Hepatocyte (in vitro differentiated cells): Measurements from ENCODE around the gene PDGFD. TPM values are rescaled to one million over a fixed set of nuclear protein-coding genes. Genes with fewer than 3 reads are reported as not detected.

ENCODE experiments used
- DNase-seq: peaks from one replicate; pipeline ENCODE4 v3.0.0-alpha.2; 2016; ENCODE audit warnings: low spot score
- H2AFZ ChIP-seq: fragments of 200-600 bp; sonication (generic); 2 replicates; pipeline ENCODE4 v1.6.0; 2016; ENCODE audit warnings: antibody characterized with exemption, mild to moderate bottlenecking
- H3K27ac ChIP-seq: fragments of 200-600 bp; sonication (generic); 2 replicates; pipeline ENCODE4 v1.5.1; 2016; ENCODE audit warnings: mild to moderate bottlenecking
- H3K27me3 ChIP-seq: fragments of 200-600 bp; sonication (generic); 2 replicates; pipeline ENCODE4 v1.6.1; 2016
- H3K36me3 ChIP-seq: fragments of 200-600 bp; sonication (generic); replicated peaks from 2 replicates; pipeline ENCODE4 v1.5.1; 2016; ENCODE audit warnings: low read depth; ENCODE audit not compliant: insufficient read depth
- H3K4me1 ChIP-seq: fragments of 200-600 bp; sonication (generic); 2 replicates; pipeline ENCODE4 v1.5.1; 2016; ENCODE audit warnings: mild to moderate bottlenecking, moderate library complexity; ENCODE audit not compliant: insufficient read depth
- H3K4me2 ChIP-seq: fragments of 200-600 bp; sonication (generic); 2 replicates; pipeline ENCODE4 v1.6.0; 2016
- H3K4me3 ChIP-seq: fragments of 200-600 bp; sonication (generic); 2 replicates; pipeline ENCODE4 v1.5.1; 2016; ENCODE audit warnings: mild to moderate bottlenecking
- H3K79me2 ChIP-seq: fragments of 200-600 bp; sonication (generic); 2 replicates; pipeline ENCODE4 v1.6.0; 2017; ENCODE audit warnings: mild to moderate bottlenecking
- H3K9me2 ChIP-seq: fragments of 200-600 bp; sonication (generic); replicated peaks from 2 replicates; pipeline ENCODE4 v1.6.0; 2017; ENCODE audit warnings: mild to moderate bottlenecking; ENCODE audit not compliant: insufficient read depth
- H3K9me3 ChIP-seq: fragments of 200-600 bp; sonication (generic); 2 replicates; pipeline ENCODE4 v1.5.1; 2016; ENCODE audit warnings: low read depth, mild to moderate bottlenecking
- H4K20me1 ChIP-seq: fragments of 200-600 bp; sonication (generic); 2 replicates; pipeline ENCODE4 v1.6.0; 2016; ENCODE audit warnings: mild to moderate bottlenecking; ENCODE audit not compliant: insufficient read depth, poor library complexity, severe bottlenecking
- EZH2 ChIP-seq: fragments of 200-600 bp; sonication (generic); IDR thresholded peaks from 2 replicates; pipeline ENCODE4 v1.6.1; 2016; ENCODE audit warnings: antibody characterized with exemption, mild to moderate bottlenecking, borderline replicate concordance
- EZH2phosphoT487 ChIP-seq: fragments of 200-600 bp; sonication (generic); IDR thresholded peaks from one replicate; pipeline ENCODE4 v1.6.1; 2018; ENCODE audit warnings: antibody characterized with exemption, mild to moderate bottlenecking, low read depth, moderate library complexity; ENCODE audit not compliant: unreplicated experiment, severe bottlenecking
- WGBS: methylation state at CpG from one replicate; pipeline ENCODE4 v1.1.6; 2016; ENCODE audit warnings: low lambda C conversion rate; ENCODE audit errors: missing lambda C conversion rate; 5-methylcytosine and 5-hydroxymethylcytosine counted together
- polyA plus RNA-seq: library from polyadenylated mRNA; unstranded; fragments of >200 nt; fragmentation: Nextera tagmentation; extraction: Ambion mirVana; gene quantifications from 2 replicates; pipeline ENCODE4 v1.2.1, GENCODE V29; 2016
- total RNA-seq: library from RNA; depleted of rRNA; stranded (reverse); fragments of >200 nt; gene quantifications from 2 replicates; pipeline ENCODE4 v1.2.3, GENCODE V29; 2014
- TF ChIP-seq, protein P1 (sequence below): fragments of 200-600 bp; sonication (generic); IDR thresholded peaks from 2 replicates; pipeline ENCODE4 v1.5.1; 2016; ENCODE audit warnings: antibody characterized with exemption, mild to moderate bottlenecking; ENCODE audit not compliant: poor library complexity

The PDGFD gene
- total and polyA plus RNA-seq, 2 experiments from 2014 or later, result 17.3 to 29.6 TPM

- DNase-seq, result no peak
- Histone ChIP-seq H3K9me3 (no peaks in the 10 kb centered on the region), H3K79me2 (no peaks in the 10 kb centered on the region), H3K9me2 (no peaks in the 10 kb centered on the region), H4K20me1 (no peaks in the 10 kb centered on the region), H3K4me3 (no peak overlapping the region), H3K4me2 (no peak overlapping the region), H2AFZ (no peak overlapping the region), H3K27me3 (no peaks in the 10 kb centered on the region), H3K27ac (no peak overlapping the region), H3K4me1 (no peaks in the 10 kb centered on the region), H3K36me3 (no peaks in the 10 kb centered on the region)
- TF ChIP-seq EZH2, result no peak
- TF ChIP-seq, protein P1, sequence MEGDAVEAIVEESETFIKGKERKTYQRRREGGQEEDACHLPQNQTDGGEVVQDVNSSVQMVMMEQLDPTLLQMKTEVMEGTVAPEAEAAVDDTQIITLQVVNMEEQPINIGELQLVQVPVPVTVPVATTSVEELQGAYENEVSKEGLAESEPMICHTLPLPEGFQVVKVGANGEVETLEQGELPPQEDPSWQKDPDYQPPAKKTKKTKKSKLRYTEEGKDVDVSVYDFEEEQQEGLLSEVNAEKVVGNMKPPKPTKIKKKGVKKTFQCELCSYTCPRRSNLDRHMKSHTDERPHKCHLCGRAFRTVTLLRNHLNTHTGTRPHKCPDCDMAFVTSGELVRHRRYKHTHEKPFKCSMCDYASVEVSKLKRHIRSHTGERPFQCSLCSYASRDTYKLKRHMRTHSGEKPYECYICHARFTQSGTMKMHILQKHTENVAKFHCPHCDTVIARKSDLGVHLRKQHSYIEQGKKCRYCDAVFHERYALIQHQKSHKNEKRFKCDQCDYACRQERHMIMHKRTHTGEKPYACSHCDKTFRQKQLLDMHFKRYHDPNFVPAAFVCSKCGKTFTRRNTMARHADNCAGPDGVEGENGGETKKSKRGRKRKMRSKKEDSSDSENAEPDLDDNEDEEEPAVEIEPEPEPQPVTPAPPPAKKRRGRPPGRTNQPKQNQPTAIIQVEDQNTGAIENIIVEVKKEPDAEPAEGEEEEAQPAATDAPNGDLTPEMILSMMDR, result no peak
- TF ChIP-seq EZH2phosphoT487, result no peak
- 78% methylated on average over 2 of the region's 2 CpGs for WGBS
Observed at GRCh38 chr11:104011044-104011443, 152.9 kb downstream of the PDGFD start.

GRCh38 chr11:104009744-104010143 is 154.2 kb downstream of the PDGFD start:
- no peak overlapping the region for H3K4me3 ChIP-seq
- H3K27me3 ChIP-seq, result no peaks in the 10 kb centered on the region
- 60% methylated on average over 3 of the region's 3 CpGs for WGBS
- no peaks in the 10 kb centered on the region for H4K20me1 ChIP-seq
- TF ChIP-seq EZH2 (no peak), EZH2phosphoT487 (no peak)
- TF ChIP-seq, protein P1, result no peak
- H2AFZ ChIP-seq, result no peak overlapping the region
- H3K27ac ChIP-seq, result no peak overlapping the region
- H3K4me2 ChIP-seq, result no peak overlapping the region
- peaks cover 10% of the 10 kb centered on the region for H3K4me1 ChIP-seq
- H3K9me3 ChIP-seq, result no peaks in the 10 kb centered on the region
- H3K79me2 ChIP-seq, result no peaks in the 10 kb centered on the region
- no peak for DNase-seq
- H3K9me2 ChIP-seq, result no peaks in the 10 kb centered on the region
- no peaks in the 10 kb centered on the region for H3K36me3 ChIP-seq

DNA sequence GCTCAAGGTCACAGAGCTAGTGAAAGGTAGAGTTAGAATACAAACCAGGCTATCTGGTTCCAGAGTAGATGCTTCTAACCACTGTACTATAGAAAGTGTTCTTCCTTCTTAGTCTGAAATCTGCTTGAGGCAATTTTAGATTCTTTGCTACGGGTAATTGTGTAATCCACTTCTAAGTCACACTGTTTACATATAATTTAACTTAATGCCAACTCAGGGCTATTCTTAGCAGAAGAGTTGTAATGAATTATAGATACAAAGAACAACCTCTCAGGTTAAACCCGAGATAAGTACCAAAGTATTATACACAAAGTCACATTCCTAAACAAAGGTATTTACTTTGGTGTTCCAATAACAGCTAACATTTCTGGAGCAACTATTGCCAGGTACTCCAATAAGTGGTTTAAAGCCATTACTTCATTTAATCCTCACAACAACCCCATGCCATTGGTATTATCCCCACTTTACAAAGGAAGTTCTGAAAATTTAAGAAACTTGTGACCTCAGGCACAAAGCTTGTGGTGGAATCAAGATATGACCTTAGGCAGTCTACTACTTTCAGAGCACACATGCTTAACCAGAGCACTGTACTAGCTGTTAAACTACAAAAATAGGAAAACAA is 158.6 kb downstream of the PDGFD start:
- TF ChIP-seq, protein P1, result no peak
- no peak for TF ChIP-seq EZH2phosphoT487
- TF ChIP-seq EZH2, result no peak
- Histone ChIP-seq H3K9me2 (no peaks in the 10 kb centered on the region), H3K4me3 (no peak overlapping the region), H4K20me1 (no peaks in the 10 kb centered on the region), H3K27me3 (no peaks in the 10 kb centered on the region), H2AFZ (no peak overlapping the region), H3K27ac (no peak overlapping the region), H3K9me3 (no peaks in the 10 kb centered on the region), H3K4me2 (no peak overlapping the region), H3K79me2 (no peaks in the 10 kb centered on the region), H3K36me3 (no peaks in the 10 kb centered on the region), H3K4me1 (peaks cover 10% of the 10 kb centered on the region)
- DNase-seq, result no peak
- 21% methylated on average over 2 of the region's 2 CpGs for WGBS

DNA sequence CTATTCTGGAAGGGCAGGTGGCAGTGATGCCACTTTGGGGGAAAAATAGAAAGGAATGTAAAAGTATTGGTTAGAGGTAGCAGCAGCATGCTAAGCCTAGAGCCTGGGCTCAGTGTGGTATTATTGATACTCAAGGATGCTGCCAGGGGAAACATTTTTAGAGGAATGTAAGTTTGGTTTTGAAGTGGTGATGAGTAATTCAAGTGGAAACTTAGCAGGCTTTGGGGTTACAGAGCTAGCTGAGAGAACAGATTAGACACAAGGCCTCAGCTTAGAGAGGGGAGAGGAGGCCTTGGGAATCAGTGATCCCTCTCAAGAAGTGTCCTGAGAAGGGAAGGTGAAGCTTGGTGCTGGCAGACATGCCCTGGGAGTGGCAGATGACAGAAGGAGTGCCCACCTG is 160.5 kb downstream of the PDGFD start:
- no peak for TF ChIP-seq EZH2
- TF ChIP-seq, protein P1, result no peak
- TF ChIP-seq EZH2phosphoT487, result no peak
- H3K27me3 ChIP-seq, result no peaks in the 10 kb centered on the region
- no peak overlapping the region for H2AFZ ChIP-seq
- peaks cover 10% of the 10 kb centered on the region for H3K4me1 ChIP-seq
- no peak overlapping the region for H3K4me2 ChIP-seq
- H3K4me3 ChIP-seq, result no peak overlapping the region
- H3K9me3 ChIP-seq, result no peaks in the 10 kb centered on the region
- DNase-seq, result no peak
- H4K20me1 ChIP-seq, result no peaks in the 10 kb centered on the region
- H3K9me2 ChIP-seq, result no peaks in the 10 kb centered on the region
- no peaks in the 10 kb centered on the region for H3K36me3 ChIP-seq
- H3K27ac ChIP-seq, result no peak overlapping the region
- H3K79me2 ChIP-seq, result no peaks in the 10 kb centered on the region
